SU-DHL-6 (cell line): ENCODE data around the gene ZNF488.

ENCODE experiments used
- H2AFZ ChIP-seq: fragments of 200-600 bp; sonication (generic); 2 replicates; pipeline ENCODE4 v1.6.1; 2014; ENCODE audit warnings: low read depth, mild to moderate bottlenecking, moderate library complexity, mixed read lengths, antibody characterized with exemption, low read length; ENCODE audit not compliant: severe bottlenecking
- H3F3A ChIP-seq: fragments of 200-600 bp; shearing (Covaris generic); 2 replicates; pipeline ENCODE4 v1.6.0; 2016; ENCODE audit warnings: antibody characterized with exemption, mild to moderate bottlenecking; ENCODE audit not compliant: insufficient read depth
- H3K27ac ChIP-seq: fragments of 200-600 bp; sonication (generic); 2 replicates; pipeline ENCODE4 v1.5.1; 2016; ENCODE audit warnings: low read depth, mild to moderate bottlenecking, low read length, moderate library complexity, mixed read lengths
- H3K27me3 ChIP-seq: fragments of 200-600 bp; sonication (generic), shearing (Covaris generic); 2 replicates; pipeline ENCODE4 v1.6.0; 2014; ENCODE audit warnings: mild to moderate bottlenecking, low read length
- H3K36me3 ChIP-seq: fragments of 200-600 bp; sonication (generic); 2 replicates; pipeline ENCODE4 v1.6.1; 2014; ENCODE audit warnings: mild to moderate bottlenecking, low read length, mixed read lengths
- H3K4me2 ChIP-seq: fragments of 300-600, 200-600 bp; shearing (Covaris generic), sonication (generic); 2 replicates; pipeline ENCODE4 v1.6.0; 2014; ENCODE audit warnings: low read length, low read depth, mild to moderate bottlenecking; ENCODE audit not compliant: poor library complexity, severe bottlenecking
- H3K4me3 ChIP-seq: fragments of 200-600 bp; sonication (generic); 2 replicates; pipeline ENCODE4 v1.5.1; 2014; ENCODE audit warnings: antibody characterized with exemption, low read length, mild to moderate bottlenecking, mixed read lengths; ENCODE audit not compliant: insufficient read depth, poor library complexity, severe bottlenecking
- H3K79me2 ChIP-seq: fragments of 200-600 bp; sonication (generic); 2 replicates; pipeline ENCODE4 v1.6.1; 2014; ENCODE audit warnings: mild to moderate bottlenecking, low read length, moderate library complexity; ENCODE audit not compliant: insufficient read depth
- H3K9ac ChIP-seq: fragments of 200-600 bp; sonication (generic); 2 replicates; pipeline ENCODE4 v1.7.0; 2014; ENCODE audit warnings: mild to moderate bottlenecking, low read length
- H3K9me2 ChIP-seq: fragments of 200-600 bp; sonication (generic); replicated peaks from 2 replicates; pipeline ENCODE4 v1.6.1; 2014; ENCODE audit warnings: low read length; ENCODE audit not compliant: insufficient read depth
- H3K9me3 ChIP-seq: fragments of 200-600 bp; sonication (generic); 2 replicates; pipeline ENCODE4 v1.6.1; 2014; ENCODE audit warnings: low read length, mixed read lengths; ENCODE audit not compliant: insufficient read depth
- H4K20me1 ChIP-seq: fragments of 200-600 bp; sonication (generic); 2 replicates; pipeline ENCODE4 v1.6.1; 2014; ENCODE audit warnings: low read depth, mild to moderate bottlenecking, antibody characterized with exemption, low read length, moderate library complexity, mixed read lengths
- CTCF ChIP-seq: fragments of 200-600 bp; sonication (generic); IDR thresholded peaks from one replicate; pipeline ENCODE4 v1.5.1; 2017; ENCODE audit warnings: antibody characterized with exemption, mild to moderate bottlenecking, low read length, moderate library complexity; ENCODE audit not compliant: insufficient read depth, poor library complexity, severe bottlenecking
- EZH2phosphoT487 ChIP-seq: fragments of 200-600 bp; sonication (generic), shearing (Covaris generic); conservative IDR thresholded peaks from 2 replicates; pipeline ENCODE4 v1.6.1; 2018; ENCODE audit warnings: mild to moderate bottlenecking, antibody characterized with exemption, low read length, moderate library complexity, mixed read lengths

Gene ZNF488

GRCh38 chr10:47374611-47375536 lies 9.2 kb downstream of the ZNF488 start:
- Histone ChIP-seq H3K9me3 (no peaks in the 10 kb centered on the region), H2AFZ (no peak overlapping the region), H3K4me3 (no peak overlapping the region), H3K27ac (no peak overlapping the region), H3K9ac (no peak overlapping the region), H3F3A (no peaks in the 10 kb centered on the region), H3K27me3 (no peaks in the 10 kb centered on the region), H3K4me2 (no peak overlapping the region), H4K20me1 (no peaks in the 10 kb centered on the region), H3K9me2 (no peaks in the 10 kb centered on the region), H3K36me3 (no peaks in the 10 kb centered on the region), H3K79me2 (no peaks in the 10 kb centered on the region)
- no peak for TF ChIP-seq CTCF
- no peak for TF ChIP-seq EZH2phosphoT487

- H3K36me3 ChIP-seq: no peaks in the 10 kb centered on the region
- H3F3A ChIP-seq: no peaks in the 10 kb centered on the region
- H3K27me3 ChIP-seq: no peaks in the 10 kb centered on the region
- no peaks in the 10 kb centered on the region for H3K9me3 ChIP-seq
- H3K9me2 ChIP-seq: no peaks in the 10 kb centered on the region
- no peak overlapping the region for H3K4me3 ChIP-seq
- no peaks in the 10 kb centered on the region for H3K79me2 ChIP-seq
- TF ChIP-seq CTCF (no peak), EZH2phosphoT487 (no peak)
- H4K20me1 ChIP-seq: no peaks in the 10 kb centered on the region
- no peak overlapping the region for H2AFZ ChIP-seq
- no peak overlapping the region for H3K9ac ChIP-seq
- no peak overlapping the region for H3K4me2 ChIP-seq
- no peak overlapping the region for H3K27ac ChIP-seq
These were observed 11.4 kb downstream of the ZNF488 start for GRCh38 chr10:47372726-47373125.

- no peaks in the 10 kb centered on the region for H3K27me3 ChIP-seq
- TF ChIP-seq EZH2phosphoT487: no peak
- no peak for TF ChIP-seq CTCF
- no peak overlapping the region for H3K4me2 ChIP-seq
- no peaks in the 10 kb centered on the region for H3K9me2 ChIP-seq
- no peaks in the 10 kb centered on the region for H3K9me3 ChIP-seq
- H3K79me2 ChIP-seq: no peaks in the 10 kb centered on the region
- no peak overlapping the region for H3K9ac ChIP-seq
- no peaks in the 10 kb centered on the region for H3F3A ChIP-seq
- no peaks in the 10 kb centered on the region for H3K36me3 ChIP-seq
- no peak overlapping the region for H2AFZ ChIP-seq
- H4K20me1 ChIP-seq: no peaks in the 10 kb centered on the region
- no peak overlapping the region for H3K27ac ChIP-seq
- no peak overlapping the region for H3K4me3 ChIP-seq
These were observed 12.2 kb downstream of the ZNF488 start for GRCh38 chr10:47371629-47372485.
